ENCODE results near the gene PRKAA2.
A peak's percentile ranks its signal among the peaks of the same experiment; 100 is the strongest.
"Not testable (repeated sequence)": the region's sequence is repeated elsewhere in the genome, so short reads cannot be mapped to it uniquely, and the experiment has no call there.

PRKAA2 gene

DNA sequence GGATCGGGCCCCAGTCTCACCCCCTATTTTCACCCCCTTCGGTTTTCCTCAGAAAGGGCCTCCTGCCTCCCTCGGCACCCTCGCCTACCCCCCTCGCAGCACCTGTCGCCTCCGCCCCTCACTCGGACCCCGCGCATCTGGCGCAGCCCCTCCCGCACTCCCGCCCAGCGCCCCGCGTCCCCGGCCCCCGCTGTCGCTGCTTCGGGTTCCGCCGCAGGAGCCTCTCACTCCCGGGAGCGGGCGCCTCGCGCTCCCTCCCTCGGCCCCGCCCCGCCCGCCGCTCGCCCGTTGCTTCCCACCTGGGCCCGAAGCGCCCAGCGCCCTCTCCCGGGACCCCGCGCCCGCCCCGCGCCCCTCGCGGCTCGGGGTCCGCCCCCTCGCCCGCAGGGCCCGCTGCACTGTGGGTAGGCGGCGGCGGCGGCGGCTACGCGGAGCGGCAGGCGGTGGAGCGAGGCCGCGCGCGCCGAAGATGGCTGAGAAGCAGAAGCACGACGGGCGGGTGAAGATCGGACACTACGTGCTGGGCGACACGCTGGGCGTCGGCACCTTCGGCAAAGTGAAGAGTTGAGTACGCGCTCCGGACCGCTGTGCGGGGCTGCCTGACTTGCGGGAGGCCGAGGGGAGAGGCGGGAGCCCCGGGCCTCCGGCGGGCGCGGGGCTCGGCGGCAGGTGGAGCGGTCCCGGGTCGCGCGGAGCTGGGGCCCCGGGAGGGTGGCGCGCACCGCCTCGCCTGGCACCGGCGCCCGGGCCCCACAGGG lies at the start of gene PRKAA2:
TSS of gene PRKAA2 (plus strand) at position 396 of the 758 bp plus-strand sequence. CDS start at position 470, 74 bp downstream.
- peak; percentile 13 for DNase-seq

GRCh38 chr1:56595397-56596191 lies 49.5 kb upstream of the PRKAA2 start:
- DNase-seq, result not testable (repeated sequence)

DNA sequence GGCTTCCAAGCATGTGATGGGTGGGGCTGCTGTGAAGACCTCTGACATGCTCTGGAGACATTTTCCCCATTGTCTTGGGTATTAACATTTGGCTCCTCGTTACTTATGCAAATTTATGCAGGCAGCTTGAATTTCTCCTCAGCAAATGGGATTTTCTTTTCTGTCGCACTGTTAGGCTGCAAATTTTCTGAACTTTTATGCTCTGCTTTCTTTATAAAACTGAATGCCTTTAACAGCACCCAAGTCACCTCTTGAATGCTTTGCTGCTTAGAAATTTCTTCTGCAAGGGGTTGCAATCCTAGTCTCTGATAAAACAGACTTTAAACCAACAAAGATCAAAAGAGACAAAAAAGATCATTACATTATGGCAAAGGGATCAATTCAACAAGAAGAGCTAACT lies 35.0 kb upstream of the PRKAA2 start:
- not testable (repeated sequence) for DNase-seq

DNA sequence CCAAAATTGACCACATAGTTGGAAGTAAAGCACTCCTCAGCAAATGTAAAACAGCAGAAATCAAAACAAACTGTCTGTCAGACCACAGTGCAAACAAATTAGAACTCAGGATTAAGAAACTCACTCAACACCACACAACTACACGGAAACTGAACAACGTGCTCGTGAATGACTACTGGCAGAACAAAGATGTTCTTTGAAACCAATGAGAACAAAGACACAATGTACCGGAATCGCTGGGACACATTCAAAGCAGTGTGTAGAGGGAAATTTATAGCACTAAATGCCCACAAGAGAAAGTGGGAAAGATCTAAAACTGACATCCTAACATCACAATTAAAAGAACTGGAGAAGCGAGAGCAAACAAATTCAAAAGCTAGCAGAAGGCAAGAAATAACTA lies 34.3 kb upstream of the PRKAA2 start:
- not testable (repeated sequence) for DNase-seq

- DNase-seq, result no peak
These were observed 28.0 kb upstream of the PRKAA2 start for GRCh38 chr1:56617141-56617540.

DNA sequence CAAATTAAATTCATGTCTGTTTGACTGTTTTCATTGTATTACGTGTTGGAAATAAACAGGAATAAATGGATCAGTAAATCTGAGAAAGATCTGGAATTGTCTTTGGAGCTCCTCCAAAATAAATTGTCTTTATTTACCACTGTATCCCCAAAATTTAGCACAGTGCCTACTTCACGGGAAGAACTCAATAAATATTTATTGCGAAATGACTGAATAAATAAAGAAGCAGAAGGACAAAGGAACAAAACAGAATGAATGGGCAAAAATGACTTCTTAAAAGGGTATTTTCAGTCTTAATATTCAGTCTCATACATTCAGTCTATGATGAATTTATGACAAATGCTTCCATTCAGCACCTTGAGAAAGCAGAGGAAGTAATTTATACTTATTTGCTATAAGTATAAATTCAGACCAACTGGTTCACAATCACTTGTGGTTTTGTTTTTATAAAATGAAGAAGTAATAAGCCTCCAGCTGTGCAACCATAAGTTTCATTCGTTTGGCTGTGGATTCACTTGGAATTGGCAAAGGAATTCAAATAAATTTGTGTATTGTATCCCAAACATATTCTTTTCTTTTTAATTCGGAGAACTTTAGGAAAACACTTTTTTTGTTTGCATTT lies 19.2 kb upstream of the PRKAA2 start:
- DNase-seq, result no peak

GRCh38 chr1:56626546-56626945 lies 18.6 kb upstream of the PRKAA2 start:
- DNase-seq, result no peak

DNA sequence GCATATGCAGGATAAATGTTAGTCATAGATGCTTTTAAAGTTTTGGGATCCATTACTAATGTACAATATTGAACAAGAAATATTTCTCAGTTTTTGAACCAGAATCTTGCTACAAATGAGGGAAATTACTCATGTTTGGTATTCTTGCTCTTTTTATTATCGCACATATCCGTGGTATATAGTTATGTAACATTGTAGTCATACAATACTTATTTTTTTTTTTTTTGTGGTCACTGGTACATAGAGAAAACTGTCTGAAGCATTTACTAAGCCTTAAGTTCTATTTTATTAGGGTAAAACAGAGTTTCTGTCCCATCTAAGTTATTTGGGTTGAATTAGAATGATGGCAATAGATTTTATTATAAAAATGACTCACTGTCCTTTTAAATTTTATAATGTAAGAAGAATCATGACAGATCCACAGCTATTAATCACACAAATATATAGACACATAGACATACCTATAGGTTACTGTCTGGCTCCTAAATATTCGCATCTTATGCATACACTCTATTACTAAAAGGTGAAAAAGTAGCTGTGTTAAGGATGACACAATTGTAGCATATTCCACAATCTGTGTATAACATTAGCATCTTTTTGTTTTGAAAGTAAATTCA lies 18.0 kb upstream of the PRKAA2 start:
- no peak for DNase-seq

DNA sequence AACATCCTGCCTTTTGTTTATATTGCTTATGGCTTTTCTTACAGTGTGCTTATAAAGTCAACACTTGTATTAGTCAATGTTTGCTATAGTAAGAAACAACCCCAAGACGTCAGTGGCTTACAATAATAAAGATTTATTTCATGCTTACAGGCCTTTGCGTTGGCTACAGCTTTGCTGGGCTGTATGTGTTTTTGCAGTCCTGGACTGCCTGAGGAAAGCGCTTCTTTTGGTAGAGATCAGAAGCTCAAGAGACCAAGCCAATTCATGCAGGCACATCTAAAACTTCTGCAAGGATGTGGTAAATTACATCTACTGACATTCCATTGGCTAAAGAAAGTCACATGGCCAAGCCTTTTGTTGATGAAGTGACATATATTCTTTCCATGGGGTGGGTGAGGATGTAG lies 17.5 kb upstream of the PRKAA2 start:
- DNase-seq, result no peak

GRCh38 chr1:56630786-56631185 lies 14.3 kb upstream of the PRKAA2 start:
- DNase-seq, result no peak

DNA sequence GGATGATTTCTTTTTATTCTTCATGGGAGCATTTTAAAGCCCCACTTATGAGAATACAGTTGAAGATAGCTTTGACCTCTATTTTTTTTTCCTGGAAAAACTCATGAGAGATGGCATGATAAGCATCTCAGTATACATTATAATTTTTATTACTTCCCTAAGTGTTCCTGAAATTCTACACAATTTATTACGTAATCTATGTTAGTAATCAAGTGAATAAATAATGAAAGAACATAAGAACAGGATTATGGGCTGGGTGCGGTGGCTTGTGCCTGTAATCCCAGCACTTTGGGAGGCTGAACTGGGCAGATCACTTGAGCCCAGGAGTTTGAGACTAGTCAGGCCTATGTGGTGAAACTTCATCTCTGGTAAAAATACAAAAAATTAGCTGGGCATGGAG lies 13.2 kb upstream of the PRKAA2 start:
- DNase-seq, result no peak

- DNase-seq, result no peak
These were observed 10.1 kb upstream of the PRKAA2 start for GRCh38 chr1:56634981-56635380.

DNA sequence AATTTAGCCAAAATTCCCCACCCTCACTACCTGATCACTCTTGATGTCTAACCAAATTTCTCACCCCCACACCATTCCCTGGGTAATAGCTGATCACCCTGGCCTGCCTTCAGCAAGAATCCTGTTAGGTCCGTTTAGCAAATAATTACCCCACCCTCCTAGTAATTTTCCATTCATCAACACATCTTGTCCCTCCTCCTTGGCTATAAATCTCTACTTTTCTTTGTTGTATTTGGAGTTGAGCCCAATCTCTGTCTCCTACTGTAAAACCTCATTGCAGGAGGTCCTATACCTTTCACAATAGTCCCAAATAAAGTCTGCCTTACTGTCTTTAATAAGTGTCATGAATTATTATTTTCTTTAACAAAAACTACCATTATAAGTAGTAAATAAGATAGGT lies 6.9 kb upstream of the PRKAA2 start:
- DNase-seq, result no peak

DNA sequence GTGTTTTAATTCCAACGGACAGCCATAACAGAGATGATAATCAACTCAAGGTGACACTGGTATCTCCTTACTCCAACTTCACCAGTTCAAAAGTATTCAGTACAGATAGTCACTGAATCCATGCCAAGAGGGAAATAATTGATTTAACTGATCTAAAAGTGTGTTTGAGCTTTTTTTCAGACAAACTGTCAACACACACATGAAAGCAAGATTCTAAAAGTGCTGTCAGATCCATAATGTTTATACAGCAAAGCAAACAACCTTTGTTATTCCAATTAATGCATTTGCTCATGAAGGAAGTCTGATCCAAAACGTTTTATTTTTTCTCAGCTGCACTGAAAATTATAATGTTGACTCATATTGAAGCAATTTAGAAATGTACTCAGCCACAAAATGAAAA lies 5.9 kb upstream of the PRKAA2 start:
- no peak for DNase-seq

GRCh38 chr1:56643661-56644060 lies 1.5 kb upstream of the PRKAA2 start:
- DNase-seq, result no peak

DNA sequence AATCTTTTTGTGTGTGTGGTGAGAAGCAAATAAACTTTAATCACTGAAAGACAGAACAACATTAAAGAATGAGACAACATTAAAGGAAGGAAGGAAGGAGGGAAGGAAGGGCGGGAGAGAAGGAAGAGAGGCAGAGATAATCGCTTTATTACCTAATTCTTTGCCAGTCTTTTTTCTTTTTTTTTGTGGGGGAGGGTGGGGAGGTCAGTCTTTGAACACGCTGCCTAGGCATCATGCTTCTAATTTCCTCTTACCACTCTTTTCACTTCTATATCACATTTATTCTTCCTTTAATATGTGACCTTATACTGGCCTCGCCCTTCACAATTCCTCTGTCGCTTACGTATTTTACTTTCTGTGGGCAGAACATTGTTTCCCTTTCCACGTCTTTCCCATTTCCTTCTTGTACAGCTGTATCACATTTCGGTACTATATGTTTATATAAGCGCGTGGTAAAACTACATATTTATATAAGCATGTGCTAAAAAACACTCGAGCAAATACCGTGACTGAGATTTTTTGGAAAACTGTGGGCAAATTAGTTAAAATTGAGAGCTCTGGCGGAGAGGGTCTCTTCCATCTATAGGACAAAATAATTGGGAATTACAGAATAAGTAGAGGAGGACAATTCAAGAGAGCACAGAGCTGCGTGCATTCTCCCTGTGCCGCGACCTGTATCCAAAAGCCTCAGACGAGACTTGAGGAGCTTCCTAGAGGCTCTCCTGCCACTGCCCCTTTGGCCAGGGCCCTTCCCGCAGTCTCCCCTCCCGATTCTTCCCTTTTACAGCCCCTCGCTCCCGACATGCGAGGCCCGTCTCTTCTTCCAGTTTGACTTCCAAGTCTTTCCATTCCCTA lies 823 bp upstream of the PRKAA2 start:
- no peak for DNase-seq

DNA sequence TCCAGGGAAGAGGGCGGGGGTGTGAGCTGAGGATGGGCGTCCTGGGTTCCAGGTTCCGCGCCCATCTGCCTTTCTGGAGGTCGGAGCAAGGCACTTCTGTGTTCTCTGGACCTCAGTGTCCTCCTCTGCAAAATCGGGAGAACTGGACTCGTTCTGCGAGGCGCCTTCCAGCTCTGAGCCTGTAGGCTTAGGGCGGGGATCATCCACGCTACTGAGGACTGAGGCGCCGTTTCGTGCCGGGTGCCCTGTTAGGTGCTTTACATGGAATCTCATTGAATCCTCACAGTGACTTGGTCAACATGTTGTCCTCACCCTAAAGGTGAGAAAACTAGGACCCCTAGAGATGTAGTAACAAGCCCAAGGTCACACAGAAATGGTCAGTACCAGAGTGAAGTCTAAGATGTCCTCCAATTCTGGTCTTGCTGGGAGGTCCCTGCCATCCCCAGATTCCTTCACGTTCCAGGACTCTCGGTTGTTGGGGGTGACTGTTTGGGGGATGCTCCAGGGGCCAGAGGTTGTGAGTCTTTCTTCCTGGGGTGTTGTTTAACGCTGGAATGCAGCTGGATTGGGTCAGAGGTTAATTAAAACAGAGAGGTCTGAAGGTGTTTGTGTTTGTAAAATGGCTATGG lies 677 bp downstream of the PRKAA2 start:
- no peak for DNase-seq

GRCh38 chr1:56646611-56647010 lies 1.5 kb downstream of the PRKAA2 start:
- DNase-seq, result no peak

- DNase-seq, result no peak
These were observed 2.0 kb downstream of the PRKAA2 start for GRCh38 chr1:56647106-56647505.

DNA sequence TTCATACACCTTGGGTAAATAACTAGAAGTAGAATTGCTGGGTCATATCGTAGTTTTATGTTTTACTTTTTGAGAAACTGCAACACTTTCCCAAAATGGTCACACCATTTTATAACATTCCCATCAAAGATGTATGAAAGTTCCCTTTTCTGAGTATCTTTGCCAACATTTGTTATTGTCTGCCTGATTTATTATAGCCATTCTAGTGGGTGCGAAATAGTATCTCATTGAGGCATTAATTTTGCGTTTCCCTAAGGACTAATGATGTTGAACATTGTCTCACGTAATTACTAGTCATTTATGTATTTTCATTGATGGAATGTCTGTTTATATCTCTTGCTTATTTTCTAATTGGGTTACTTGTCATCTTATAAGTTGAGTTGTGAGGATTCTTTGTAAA lies 3.4 kb downstream of the PRKAA2 start:
- no peak for DNase-seq

DNA sequence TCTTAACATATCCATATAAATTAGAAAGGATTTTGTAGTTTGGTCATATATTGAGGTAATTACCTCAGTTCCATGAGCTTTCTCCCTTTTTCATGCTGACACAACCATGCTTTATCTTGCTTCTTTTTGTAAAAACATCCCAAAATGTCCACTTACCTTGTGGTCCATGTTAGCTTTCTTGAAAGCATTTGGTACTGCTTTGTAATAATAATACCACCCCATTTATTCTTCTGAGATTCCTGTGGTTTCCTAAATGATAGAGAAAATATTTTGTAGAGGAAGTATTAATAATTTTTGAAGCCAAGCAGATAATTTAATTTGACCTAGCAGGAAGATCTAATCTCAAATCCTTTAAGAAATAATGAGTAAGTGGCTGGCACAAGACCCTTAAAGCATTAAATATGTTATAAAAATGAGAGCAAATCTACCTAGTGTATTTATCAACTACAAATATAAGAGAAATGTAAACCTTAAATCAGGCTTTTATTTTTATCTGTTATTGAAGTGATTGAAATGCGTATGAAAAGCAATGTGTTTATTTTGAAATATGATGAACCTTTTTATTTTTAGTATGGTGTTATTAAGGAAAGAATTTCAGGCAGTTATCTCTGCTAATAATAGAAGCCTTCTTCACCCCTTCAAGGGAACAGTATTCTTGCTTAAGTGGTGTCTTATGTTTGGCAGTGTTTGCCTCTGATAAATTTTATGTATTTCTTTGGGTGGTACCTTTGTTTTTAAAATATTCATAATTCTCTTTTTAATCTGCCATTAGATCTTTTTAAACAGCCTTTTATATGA lies 9.2 kb downstream of the PRKAA2 start:
- no peak for DNase-seq

Data from activated naive CD4-positive, alpha-beta T cell treated with anti-CD3 and anti-CD28 coated beads, Interleukin-2, amount 50 U/mL, for 16 hours (primary cell).